NCI-H146 treated with DMSO at 0.1 percent for 48 hours (cell line): Measurements from ENCODE around the gene PSD4.

ENCODE experiments used
- DNase-seq: peaks from one replicate; lab custom pipeline; 2025; ENCODE audit not compliant: unreplicated experiment; lab: John Stamatoyannopoulos, UW

PSD4 gene

GRCh38 chr2:113183264-113183663, 9.5 kb downstream of the PSD4 start:
- DNase-seq: no peak

- DNase-seq: no peak
Observed at GRCh38 chr2:113183703-113184102, 9.9 kb downstream of the PSD4 start.

GRCh38 chr2:113184531-113185230, 10.9 kb downstream of the PSD4 start:
- DNase-seq: no peak

GRCh38 chr2:113185664-113186432, 12.1 kb downstream of the PSD4 start:
- DNase-seq: no peak

- no peak for DNase-seq
Observed at GRCh38 chr2:113186433-113186796, 12.6 kb downstream of the PSD4 start.

GRCh38 chr2:113187771-113188170, 14.0 kb downstream of the PSD4 start:
- DNase-seq: no peak

GRCh38 chr2:113190871-113191270, 17.1 kb downstream of the PSD4 start:
- DNase-seq: no peak

GRCh38 chr2:113192459-113193100, 18.8 kb downstream of the PSD4 start:
- DNase-seq: no peak

- no peak for DNase-seq
Observed at GRCh38 chr2:113195923-113196501, 22.2 kb downstream of the PSD4 start.

- no peak for DNase-seq
Observed at GRCh38 chr2:113196839-113197238, 23.1 kb downstream of the PSD4 start.

GRCh38 chr2:113197347-113198047, 23.7 kb downstream of the PSD4 start:
- no peak for DNase-seq

- DNase-seq: no peak
Observed at GRCh38 chr2:113198048-113198789, 24.4 kb downstream of the PSD4 start.

GRCh38 chr2:113198790-113199612, 25.2 kb downstream of the PSD4 start:
- peak; percentile 71 for DNase-seq

- no peak for DNase-seq
Observed at GRCh38 chr2:113200236-113200635, 26.5 kb downstream of the PSD4 start.

GRCh38 chr2:113200736-113201490, 27.1 kb downstream of the PSD4 start:
- no peak for DNase-seq

- no peak for DNase-seq
Observed at GRCh38 chr2:113201496-113202304, 27.9 kb downstream of the PSD4 start.

GRCh38 chr2:113202305-113203216, 28.8 kb downstream of the PSD4 start:
- DNase-seq: no peak
